ENCODE results near the gene TIMM10B.
"Not testable (repeated sequence)": the region's sequence is repeated elsewhere in the genome, so short reads cannot be mapped to it uniquely, and the experiment has no call there.

Gene TIMM10B

DNA sequence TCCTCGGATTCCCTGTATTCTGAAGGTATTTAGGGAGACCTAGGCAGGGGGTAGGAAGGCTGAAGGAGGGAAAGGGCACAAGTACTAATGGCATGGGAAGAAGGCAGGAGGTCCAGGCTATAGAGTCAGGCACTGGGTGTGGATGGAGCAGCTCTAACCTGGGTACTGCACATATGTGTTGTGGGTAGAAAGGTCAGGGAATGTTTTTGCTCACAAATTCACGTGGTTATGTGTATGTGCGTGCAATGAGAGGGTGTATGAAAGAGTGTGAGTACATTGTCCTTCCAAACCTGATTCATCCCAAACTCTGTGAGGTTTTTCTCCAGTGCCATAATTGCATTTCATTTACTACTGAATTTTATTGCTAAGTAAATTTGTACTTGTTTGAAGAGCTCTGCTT is 39.0 kb downstream of the TIMM10B start:
- no peak for DNase-seq

DNA sequence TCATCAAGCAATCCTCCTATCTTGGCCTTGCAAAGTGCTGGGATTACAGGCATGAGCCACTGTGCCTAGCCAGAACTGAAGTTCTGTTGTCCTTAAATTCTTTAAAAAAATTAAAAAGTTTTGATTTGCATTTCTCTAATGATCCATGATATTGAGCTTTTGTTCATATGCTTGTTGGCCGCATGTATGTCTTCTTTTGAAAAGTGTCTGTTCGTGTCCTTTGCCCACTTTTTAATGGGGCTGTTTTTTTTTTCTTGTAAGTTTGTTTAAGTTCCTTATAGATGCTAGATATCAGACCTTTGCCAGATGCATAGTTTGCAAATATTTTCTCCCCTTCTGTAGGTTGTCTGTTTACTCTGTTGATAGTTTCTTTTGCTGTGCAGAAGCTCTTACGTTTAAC is 40.6 kb downstream of the TIMM10B start:
- DNase-seq: not testable (repeated sequence)

DNA sequence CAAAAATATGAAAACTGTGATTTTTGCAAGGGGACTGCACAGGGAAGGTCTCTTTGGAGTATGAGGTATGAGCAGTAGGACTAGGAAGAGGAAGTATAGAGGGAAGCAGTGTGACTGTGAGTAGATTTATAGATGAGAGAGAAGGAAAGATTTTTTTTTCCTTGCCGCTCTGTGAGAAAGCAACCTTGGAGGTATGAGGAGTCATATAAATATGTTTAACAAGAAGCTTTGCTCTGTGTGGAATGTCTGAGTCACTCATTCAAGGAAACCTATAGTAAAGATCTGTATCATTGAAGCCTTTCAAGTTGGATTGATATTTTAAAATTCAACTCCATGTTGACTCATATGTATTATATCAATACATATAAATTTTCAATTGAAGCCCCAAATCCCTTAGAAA is 42.0 kb downstream of the TIMM10B start:
- no peak for DNase-seq

DNA sequence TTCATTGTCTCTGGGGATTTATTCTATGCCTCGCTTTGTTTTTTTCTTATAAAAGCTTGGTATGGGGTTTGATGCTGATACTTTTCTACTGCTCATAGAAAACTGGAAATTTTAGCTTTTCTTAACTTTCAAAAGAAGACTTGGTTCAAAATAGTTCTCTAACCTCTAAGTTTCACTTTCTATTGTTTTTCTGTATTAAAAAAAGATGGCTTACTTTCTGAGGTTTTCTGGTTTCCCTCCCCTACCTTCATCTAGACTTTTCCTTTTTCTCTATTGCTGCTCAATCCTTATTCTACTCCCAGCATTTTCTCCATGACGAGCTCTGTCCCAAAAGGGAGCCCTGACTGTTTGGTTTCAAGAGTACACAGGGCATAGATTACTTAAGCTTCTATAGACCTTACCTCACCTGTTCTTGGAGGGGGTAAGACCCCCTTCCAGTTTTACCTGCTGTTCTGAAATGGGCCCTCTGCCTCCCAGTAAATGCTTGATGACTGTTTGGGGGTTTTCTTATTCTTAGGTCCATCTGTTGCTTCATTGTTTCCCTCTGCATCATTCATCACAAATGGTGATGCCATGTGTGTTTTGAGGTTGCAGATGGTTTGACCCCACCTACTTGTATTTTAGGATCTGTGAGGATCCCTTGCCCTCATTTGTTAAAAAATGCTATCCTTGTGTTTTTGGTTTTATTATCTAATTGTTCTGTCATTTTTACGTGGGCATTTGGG is 45.3 kb downstream of the TIMM10B start:
- DNase-seq: no peak

DNA sequence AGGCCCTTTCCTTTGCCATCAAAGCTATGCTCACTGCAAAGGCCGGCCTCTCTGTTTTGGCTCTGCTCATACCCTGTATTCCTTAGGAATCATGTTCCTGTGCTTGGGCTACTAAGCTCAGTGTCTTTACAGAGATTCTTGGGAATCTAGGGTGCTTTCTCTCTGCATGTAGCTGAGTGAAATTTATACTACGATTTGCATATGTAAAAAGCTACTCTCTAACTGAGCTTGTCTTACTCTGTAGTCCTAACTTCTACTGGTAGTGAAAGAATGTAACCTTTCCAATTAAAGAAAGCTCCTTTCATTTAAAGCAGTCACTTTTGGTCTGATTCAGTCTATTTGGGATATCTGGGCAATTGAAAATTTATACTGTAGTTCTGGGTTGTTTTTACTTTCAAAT is 48.0 kb downstream of the TIMM10B start:
- DNase-seq: no peak

DNA sequence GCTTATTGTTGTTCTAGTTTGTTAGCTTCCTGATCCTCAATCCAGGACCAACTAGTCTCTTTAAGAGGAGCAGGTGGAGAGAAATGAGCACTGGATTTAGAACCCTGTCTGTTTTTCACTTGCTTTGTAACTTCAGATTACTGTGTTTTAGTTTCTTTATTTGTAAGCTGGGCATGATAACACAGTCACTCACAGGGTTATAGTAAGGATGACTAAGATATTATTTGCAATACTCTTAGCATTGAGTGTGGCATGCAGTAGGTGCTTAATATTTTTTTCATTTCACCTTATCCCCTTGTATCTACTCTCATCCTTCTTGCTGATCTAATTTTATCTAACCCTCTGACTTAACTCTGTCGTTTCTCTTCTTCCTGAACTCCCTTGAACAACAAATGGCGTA is 49.5 kb downstream of the TIMM10B start:
- DNase-seq: no peak

DNA sequence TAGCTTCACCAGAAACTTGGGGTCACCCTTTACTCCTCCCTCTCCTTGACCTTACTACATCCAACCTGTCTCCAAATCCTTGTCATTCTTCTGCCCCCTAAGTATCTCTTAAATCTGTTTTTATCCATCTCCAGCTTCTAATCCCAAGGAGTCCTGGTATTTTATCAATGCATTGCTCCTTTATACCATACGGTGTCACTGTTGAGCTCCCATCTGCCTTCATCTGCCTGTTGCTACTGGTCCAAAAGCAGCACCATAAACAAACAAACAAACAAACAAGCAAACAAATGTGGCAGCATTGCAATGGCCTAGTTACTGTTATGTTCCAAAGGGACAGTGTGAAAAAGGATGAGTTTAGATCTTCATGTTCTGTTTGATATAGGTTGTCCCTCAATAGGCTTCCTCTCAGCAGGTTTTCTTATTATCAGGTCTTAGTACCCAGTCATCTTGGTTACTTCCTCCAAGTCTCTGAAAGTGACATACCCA is 50.0 kb downstream of the TIMM10B start:
- peak; percentile 66 for DNase-seq
